NCI-H2029 treated with DMSO at 0.1 percent for 48 hours (cell line): Measurements from ENCODE around the gene PRDM1.

ENCODE experiments used
- DNase-seq: peaks from one replicate; lab custom pipeline; 2025; lab: John Stamatoyannopoulos, UW

PRDM1 gene

DNA sequence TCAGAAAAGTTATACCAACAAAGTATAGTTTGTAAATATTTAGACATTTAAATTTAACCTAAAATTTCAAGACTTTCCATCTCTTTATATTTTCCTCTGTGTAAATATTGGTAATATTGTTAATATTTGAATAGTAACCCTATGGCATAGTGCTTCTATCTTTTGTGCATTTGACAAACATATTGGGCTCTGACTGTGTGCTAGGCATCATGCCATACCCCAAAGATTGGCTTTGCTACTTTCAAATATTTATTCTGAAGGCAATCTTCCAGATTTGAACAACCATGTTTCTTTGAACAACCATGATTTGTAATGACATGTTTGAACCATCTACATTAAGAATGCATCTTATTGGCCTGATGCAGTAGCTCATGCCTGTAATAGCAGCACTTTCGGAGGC is 15.5 kb upstream of the PRDM1 start:
- no peak for DNase-seq

DNA sequence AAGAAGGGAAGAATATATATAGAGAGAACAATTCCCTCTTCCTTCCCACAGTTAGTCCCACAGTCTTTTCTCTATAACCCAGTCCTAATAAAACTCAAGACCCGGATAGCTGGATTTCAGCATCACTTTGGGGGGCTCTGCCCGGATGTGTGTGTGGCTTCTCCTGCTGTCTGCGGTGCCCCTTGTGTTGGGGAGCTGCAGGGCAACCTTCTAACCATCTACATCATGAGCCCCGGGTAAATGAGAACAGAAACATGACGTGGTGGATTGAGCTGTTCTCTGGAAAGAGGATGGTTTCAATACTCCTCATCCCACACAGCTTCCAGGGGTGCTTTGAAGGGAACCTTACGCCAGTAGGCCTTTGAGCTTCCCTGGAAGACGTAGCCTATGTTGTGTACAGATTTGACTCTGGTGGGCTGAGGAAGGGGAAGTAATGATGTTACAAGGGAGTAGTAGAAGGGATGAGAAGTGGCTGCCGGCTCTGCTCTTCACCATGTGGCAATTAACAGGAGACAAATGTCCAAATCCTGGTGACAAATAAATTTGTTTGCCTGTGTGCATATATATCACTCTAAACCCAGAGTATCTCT is 13.5 kb upstream of the PRDM1 start:
- DNase-seq = no peak

DNA sequence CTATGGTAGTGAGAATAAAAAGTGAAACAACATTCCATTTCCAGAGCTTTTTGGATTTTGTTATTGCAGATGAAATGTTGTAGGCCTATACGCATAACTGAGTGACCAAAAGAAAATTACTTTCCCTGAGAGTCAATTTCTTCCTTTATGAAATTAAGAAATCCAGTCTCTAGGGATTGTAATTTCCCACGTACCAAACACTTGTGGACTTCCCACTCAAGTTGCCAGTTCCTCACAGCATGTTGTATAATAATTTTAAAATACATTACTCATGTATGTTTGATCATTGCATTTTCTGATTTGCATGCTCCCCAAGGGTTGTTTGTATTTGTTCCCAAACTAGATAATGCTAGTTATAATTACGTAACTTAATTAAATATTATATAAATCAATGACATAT is 12.0 kb upstream of the PRDM1 start:
- DNase-seq = no peak

DNA sequence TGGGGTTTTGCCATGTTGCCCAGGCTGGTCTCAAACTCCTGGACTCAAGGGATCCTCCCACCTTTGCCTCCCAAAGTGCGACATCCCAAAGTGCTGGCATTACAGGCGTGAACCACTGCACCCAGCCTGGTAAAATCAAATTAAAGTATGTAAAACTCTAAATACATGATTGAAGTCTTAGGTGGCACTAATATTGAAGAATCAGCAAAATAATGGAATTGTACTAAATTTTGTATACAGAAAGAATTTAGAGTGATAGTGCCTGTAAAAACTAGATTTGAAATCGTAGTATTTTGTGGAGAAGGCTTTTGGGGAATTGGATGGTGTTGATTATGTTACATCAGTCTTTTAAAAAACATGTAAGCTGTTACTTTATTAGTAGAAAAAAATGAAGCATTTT is 10.0 kb upstream of the PRDM1 start:
- DNase-seq = no peak

DNA sequence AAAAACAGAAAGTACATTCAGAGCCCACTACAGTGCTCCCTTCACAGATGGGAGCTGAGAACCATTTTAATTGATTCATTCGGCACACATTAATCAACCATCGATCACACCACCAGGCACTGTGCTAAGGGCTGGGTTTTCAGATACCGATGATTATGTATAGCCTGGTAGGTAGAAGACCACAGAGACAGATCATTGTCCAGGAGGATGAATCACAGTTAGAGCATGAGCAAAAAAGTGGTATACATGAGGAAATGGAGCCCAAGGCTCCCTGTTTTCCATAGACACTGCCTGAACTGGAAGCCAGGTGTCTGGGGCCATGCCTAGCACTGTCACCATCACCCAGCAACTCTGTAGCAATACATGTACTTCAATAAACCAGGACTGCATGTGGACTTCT is 9.0 kb upstream of the PRDM1 start:
- no peak for DNase-seq

DNA sequence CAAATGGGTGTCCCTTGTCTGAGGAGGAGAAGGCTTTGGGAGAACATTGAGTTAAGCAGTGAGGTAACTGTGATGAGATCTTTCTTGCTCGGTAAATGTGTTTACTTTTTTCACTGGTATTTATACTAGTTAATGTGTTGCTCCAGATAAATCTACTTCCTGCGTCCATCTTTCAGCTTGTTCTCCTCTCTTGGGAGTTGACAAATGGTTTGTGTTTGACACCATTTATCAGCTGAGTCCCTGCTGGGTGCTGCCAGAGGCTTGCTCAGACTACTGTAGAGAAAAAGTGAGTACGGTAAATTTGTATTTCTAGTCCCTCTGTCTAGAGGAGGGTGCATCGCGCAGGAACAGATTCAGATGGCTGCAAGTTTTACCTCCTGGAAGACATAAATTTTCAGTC is 8.3 kb upstream of the PRDM1 start:
- DNase-seq = no peak

DNA sequence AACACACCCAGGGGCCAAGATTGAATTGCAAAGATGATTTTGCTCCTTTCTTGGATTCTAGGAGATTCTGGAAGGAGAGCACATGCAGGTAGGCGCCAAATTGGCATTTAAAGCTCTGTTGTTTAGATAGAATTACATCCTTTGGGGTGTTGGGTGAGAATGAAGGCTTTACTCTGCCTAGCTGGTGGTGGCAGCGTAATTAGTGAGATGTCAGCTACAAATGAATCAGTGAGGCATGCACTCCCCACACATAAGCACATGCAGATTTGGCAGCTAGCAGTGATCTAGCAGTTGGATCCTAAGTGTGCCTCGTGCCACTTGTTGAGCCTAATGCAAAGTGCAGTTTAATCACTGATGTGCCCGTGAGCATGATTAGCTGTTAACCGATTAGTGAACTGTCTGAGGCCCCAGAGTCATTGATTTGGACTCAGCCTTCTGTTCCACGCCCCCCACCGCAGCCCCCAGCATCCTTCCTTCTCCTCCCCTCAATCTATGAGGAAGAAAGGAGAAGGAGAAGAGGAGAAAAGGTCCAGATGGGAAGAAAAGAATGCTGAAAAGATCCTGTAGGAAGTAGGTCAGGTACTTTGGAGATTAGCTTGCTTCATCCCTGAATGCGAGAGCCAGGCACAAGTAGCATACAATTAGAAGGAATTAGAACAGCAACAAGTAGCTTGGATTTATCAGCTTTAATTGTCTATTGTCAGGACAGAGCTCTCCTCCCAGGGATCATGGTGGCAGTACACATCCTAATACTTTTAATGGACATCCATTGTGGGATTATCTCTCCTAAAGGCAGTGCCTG is 6.0 kb upstream of the PRDM1 start:
- no peak for DNase-seq

DNA sequence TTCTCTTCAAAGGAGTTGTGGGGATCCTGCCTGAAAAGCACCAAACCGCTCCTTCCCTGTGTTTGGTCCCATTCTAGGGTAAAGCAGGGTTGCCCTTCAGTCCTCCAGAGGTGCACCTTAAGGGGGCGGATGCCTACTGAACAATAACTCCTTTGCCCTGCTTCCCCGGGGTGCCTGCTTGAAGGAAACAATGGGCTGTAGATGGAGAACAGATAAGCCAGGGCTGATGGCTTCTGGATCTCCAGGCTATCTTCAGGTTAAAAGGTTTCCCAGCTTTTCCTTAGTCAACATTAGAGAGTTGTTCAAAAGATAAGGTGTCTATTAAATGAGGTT is 5.4 kb upstream of the PRDM1 start:
- DNase-seq = no peak

DNA sequence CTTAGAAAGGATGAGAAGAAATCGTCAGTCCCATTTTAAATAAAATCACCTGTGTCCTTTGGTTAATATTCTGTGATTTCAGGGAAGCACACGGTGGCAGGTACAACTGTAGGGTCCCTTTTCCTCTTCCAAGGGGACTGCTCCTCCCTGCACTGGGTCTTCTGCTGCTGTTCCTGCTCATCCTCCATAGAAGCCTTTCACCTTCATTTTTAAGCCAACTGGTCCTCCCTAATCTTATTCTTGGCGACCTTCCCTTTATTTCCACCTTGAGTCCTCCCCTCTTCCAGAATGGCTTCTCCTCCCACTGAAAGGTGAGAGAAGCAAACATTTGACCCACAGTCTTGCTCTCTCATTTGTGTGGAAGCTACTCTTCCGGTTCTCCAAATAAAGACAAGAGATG is 4.4 kb upstream of the PRDM1 start:
- DNase-seq = no peak

DNA sequence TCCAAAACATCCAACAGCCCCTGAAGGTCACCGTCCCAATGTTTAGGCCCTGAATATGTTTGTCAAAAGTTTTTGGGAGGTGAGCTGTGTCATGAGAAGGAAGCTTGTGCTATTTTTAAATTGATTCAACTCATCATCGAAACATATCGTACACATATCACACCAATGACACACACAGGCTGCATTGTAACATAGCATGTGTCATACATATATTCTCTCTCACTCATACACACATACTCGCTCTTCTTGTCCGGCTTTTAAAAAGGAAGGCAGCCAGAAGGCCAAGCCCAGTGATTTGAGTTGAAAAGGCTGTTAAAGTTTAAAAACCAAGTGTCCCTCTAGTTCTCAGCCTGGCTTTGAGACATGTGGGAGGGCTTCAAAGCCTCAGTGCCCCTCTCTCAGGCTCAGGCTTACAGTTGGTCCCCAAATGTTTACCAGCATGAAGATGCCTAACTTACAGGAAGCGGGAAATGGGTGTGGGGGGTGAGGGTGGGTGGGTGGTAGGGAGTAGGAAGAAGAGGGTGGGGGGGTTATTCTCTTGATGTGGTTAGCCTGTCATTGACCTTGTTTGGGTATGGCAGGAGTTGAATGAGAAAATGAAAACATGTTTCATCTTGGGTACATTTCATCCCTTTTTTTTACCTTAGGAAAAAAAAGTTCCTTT is 3.3 kb upstream of the PRDM1 start:
- DNase-seq = no peak

DNA sequence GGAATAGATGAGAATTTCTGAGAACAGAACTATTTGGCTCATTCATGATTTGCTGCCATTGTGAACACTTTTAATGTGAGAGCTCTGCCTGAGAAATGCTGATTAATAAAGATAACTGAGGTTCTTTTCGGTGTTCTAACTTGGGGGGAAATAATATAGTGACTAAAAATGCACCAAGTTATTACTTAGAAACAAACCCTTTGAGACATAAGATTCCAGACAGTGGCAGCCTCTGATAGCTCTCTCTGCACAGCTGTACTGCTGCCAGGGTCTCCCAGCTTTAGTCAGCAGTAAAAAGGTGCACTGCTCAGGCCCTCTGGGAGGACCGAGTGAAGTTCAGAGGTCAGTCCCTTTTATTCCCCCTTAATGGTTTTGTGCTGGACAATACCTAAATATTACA is 2.5 kb upstream of the PRDM1 start:
- DNase-seq = no peak

DNA sequence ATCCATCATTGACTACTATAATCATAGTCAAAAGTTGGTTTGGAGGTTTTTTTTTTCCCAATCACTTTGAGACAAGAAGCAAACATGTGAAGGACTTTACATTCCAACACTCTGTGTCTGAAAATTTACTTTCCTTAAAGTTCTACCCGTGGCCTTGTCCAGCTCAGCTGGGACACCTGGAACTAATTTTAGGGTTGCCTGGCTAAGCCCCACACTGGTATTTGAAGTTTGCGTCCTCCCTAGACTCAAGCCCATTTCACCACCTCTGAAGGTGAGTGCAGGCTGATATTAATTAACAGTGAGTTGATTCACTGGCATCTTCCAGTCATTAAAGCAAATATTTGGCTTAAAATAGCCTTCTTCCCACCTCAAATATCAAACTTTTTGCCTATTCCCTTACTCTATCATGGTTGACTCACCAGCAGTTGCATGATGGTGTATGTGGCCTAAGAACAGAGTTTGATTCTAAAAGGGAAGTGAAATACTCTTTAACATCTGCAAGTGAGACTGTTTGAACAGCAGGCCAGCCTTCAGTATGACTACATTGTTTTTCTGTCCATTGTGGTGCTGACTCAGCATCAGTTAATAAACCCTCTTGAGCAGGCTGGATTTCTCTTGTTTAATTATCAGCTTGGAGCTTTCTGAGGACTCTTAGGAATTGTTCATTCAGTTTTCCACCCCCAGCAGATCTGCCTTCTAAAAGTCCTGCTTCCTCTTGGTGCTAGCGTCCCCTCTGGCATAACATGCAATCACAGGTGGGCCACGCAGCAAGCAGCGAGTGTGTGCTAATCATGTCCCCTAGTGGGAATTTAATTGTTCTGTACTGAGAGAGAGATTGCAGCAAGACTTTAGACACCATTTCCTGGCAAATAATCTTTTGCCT is 1.8 kb upstream of the PRDM1 start:
- DNase-seq = peak; percentile 30

DNA sequence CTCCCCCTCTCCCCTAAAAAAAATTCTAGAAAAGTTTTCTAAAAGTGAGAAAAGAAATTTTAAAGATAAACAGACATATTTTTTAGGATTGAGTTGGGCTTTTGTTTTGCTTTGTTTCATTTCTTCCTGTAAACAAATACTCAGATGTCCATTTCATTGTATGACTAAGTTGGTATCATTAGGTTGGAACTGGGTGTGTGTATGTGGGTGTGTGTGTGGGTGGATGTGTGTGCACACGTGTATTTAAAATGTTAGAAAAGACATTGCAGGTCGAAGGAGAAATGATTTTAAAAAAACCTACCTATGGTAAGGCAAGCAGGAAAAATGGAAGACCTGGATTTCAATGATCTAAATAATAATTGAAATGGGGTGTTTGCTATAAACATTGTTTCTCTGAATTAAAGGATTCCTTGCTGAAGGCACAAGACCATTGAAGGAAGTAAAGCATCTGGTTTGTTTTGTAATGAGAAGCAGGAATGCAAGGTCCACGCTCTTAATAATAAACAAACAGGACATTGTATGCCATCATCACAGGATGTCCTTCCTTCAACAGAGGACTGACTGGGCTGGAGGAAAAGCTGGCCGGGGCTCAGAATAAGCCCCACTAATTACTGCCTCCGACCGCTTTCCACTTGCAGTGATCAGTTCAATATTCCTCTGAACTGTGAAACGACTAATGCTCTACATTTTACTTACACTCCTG is 996 bp upstream of the PRDM1 start:
- peak; percentile 9 for DNase-seq

DNA sequence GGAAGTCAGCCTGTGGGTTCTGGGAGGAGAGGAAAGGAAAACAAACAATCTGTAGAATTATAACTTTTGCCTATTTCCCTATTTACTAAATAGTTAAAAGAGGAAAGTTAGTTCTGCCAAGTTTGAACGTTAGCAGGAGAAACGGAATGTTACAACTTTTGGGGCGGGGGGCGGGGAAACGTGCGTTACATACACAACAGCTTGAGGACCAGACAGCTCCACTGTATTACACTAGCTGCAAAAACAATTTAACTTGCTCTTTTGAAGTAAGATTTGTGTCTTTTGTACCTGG is 498 bp upstream of the PRDM1 start:
- DNase-seq = no peak

DNA sequence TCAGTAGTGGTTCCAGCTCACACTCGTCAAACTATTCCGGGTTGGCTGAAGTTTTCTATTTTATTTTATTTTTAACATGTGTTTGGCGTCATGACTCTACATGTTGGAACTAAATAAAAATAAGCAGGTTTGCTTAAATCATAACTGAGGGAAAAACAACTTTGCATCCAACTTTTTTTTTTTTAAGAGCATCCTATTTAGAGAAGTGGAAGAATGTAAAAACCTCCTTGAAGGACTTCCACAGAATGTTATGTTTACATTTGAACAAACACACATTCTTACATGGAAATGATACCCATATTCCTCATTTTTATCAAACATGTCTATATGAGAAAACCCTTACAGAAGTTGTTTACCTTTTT is 659 bp downstream of the PRDM1 start:
- no peak for DNase-seq

DNA sequence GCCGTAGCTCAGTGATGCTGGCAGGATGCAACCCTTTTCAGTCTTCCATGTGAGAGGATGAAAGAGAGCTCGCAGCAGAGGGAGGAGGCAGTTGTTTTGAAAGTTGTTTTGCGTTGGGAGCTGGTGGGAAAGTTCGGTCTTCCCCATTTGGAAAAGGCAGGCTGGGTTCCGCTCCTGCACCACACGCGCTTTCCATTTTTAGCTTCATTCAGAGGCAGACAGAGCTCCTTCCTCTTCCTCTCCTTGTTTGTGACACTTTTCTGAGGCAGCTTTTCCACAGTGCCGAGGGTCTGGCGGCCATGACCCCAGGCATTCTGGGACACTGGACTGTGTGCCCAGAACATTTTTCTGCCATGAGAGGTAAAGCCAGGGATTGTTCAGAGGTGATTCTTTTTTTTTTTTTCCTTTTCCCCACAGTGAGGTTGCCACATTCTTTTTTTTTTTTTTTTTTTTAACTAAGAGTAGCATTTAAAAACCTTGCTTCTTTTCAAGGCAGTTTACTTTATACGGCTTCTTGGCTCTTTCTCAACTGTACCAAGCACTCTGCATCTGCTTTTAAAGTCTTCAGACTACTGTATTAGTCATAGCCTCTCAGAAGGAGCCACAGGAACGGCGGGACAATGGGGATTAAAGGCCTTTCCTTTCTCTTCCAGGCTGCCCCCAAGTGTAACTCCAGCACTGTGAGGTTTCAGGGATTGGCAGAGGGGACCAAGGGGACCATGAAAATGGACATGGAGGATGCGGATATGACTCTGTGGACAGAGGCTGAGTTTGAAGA is 1.6 kb downstream of the PRDM1 start:
- DNase-seq = no peak

DNA sequence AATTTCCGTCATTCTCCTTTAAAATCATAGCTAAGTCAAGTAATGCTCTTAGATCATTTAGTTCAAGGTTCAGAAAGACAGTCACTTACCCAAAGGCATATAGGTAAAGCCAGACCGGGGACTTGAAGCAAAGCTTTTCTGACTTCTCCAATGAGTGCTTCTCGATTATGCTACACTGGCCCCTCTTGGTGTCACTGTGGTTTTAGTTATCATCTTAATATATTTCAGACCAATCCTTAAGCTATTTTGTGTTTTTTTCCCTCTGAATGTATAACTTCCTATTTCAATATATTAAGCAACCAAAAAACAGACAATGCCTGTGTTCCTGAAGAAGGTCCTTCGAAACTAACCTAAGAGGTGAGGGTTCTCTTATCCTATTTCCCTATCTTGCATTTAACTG is 3.9 kb downstream of the PRDM1 start:
- no peak for DNase-seq

DNA sequence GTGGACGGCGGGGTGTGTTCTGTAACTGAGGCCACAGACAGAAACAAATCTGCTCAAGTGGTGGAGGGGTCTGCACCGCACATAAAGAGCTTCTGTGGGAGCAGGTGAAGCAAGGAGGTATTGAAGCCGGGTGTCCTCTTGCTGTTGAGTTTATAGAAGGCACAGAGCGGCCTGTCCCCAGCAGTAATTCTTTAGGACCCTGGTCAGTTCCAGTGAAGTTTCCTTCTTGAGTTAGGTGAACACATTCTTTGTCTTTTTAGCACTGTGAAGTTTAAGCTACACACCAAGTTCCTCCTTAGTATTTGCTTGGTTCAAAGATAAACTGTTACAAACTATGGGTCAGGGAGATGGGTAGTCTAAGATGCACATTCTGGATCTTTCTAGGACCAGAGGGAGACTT is 6.1 kb downstream of the PRDM1 start:
- DNase-seq = no peak

DNA sequence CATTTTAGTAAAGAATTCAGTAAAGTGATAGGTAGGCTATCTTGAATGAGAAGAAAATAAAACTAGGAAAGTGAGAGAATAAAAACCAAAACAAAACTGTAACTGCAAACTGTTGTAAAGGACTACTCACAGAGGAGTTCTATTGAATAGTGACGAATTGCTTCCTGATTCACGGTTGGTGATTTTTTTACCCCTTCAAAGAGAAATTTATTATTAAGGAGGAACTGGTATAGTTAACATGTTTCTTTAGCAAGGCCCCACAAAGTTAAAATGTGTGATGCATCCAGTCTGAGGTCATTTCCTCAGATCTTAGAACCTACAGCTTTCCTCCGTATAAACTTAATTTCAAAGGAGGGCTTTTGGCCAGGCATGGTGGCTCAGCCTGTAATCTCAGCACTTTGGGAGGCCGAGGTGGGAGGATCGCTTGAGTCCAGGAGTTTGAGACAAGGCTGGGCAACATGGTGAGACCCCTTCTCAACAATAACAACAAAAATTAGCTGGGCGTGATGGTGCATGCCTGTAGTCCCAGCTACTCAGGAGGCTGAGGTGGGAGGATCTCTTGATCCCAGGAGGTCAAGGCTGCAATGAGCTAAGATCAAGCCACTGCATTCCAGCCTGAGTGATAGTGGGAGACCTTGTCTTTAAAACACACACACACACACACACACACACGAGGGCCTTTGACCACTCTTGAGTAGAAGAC is 8.3 kb downstream of the PRDM1 start:
- DNase-seq = no peak

DNA sequence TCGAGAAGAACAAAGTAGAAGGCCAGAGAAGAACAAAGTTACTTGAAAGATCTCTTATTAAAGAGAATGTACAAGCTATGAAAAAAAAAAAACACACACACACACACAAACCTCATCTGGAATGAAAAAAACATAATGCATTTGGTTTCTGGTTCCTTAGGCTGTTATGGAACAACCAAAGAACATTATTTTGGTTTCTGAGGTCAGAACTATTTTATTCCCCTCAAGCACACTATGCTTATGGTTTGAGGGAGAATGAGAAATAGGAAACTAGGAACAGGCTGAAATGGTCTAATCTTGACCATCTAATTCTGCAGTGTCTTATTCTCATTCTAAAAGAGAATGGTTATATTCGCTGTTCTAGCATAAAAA is 8.8 kb downstream of the PRDM1 start:
- DNase-seq = no peak
